Lower leg skin (tissue), 4 donors: ENCODE results near the gene STK35. TPM values are rescaled to one million over a fixed set of nuclear protein-coding genes. Genes with fewer than 3 reads are reported as not detected.

Experiments
- DNase-seq, 2 donors: peaks; one replicate each; pipeline ENCODE4 v3.0.0-alpha.2; 2019; ENCODE audit warnings: low spot score in 2 of 2
- H3K4me3 ChIP-seq: fragments of 200-600 bp; sonication (generic); 2 replicates; pipeline ENCODE4 v1.5.1; 2017; ENCODE audit warnings: mild to moderate bottlenecking, low read depth; ENCODE audit not compliant: poor library complexity, severe bottlenecking
- POLR2A ChIP-seq, 2 donors: fragments of 450-650 bp; IDR thresholded peaks; one replicate each; pipeline ENCODE4 v1.6.1; 2016 to 2017; ENCODE audit warnings: antibody characterized with exemption in 2 of 2, mild to moderate bottlenecking in 1 of 2, moderate library complexity in 1 of 2
- WGBS, 2 donors: methylation state at CpG; one replicate each; pipeline ENCODE4 v1.1.5; 2018; 5-methylcytosine and 5-hydroxymethylcytosine counted together
- intact Hi-C: fragments of 100-400 bp; cut with DNase I; formaldehyde crosslinking; loops from one replicate; pipeline ENCODE4 v1.15.0; 2023; ENCODE audit warnings: low total_unique reads
- total RNA-seq, 4 donors: library from RNA; depleted of rRNA; stranded (reverse); fragments of >200 nt; gene quantifications; one replicate each; pipeline ENCODE4 v1.1.0, GENCODE V29; 2016
- TF ChIP-seq, protein P1 (sequence below), 3 donors: fragments of 450-650 bp; IDR thresholded peaks; one replicate each; pipeline ENCODE4 v1.5.1; 2016; ENCODE audit warnings: antibody characterized with exemption in 3 of 3, mild to moderate bottlenecking in 3 of 3, moderate library complexity in 2 of 3

STK35 gene
- total RNA-seq, 4 donors from 2014 or later: 16.2 to 28.8 (median 21.5) TPM

DNA sequence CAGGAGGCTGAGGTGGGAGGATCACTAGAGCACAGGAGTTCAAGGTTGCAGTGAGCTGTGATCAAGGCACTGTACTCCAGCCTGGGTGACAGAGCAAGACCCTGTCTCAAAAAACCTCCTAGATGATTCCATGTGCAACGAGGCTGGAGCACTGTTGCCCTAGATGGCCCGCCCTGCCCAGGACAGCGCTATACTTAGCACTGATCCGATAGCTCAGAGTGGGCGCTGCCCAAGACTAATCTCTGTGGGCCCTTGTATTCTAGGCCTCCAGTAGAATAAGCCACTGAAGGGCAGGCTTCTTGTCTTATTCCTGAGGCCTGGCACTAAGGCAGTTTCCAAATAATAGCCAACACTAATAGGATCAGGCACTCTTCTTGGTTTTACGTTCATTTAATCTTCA lies 41.0 kb downstream of the STK35 start:
- WGBS, 2 donors: 86 to 91% methylated on average over 6 of the region's 6 CpGs
- intact Hi-C loops: no loop called here
- TF ChIP-seq, protein P1, sequence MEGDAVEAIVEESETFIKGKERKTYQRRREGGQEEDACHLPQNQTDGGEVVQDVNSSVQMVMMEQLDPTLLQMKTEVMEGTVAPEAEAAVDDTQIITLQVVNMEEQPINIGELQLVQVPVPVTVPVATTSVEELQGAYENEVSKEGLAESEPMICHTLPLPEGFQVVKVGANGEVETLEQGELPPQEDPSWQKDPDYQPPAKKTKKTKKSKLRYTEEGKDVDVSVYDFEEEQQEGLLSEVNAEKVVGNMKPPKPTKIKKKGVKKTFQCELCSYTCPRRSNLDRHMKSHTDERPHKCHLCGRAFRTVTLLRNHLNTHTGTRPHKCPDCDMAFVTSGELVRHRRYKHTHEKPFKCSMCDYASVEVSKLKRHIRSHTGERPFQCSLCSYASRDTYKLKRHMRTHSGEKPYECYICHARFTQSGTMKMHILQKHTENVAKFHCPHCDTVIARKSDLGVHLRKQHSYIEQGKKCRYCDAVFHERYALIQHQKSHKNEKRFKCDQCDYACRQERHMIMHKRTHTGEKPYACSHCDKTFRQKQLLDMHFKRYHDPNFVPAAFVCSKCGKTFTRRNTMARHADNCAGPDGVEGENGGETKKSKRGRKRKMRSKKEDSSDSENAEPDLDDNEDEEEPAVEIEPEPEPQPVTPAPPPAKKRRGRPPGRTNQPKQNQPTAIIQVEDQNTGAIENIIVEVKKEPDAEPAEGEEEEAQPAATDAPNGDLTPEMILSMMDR (IDR thresholded peaks at IDR 0.05): no peak
- TF ChIP-seq POLR2A (IDR thresholded peaks at IDR 0.05): no peak
- H3K4me3 ChIP-seq: no peak overlapping the region
- DNase-seq: no peak

DNA sequence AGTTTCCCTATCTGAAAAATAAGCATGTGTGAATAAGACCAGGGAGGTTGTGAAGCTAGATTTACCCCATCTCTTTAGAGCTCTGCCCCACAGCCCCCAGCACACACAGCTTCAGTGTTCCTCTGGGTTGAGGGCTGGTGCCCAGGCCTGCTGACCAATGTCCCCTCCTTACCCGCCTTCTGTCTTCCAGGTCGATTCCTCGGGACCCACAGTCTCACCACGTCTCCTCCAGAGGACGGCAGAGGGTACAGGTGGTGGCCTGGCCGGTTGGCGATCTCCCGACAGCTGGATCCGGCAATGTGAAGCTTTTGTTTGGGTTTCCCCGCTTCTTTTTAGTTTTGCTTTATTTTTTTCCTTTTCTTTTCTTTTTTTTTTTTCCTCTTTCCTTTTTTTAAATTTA lies 42.0 kb downstream of the STK35 start:
- DNase-seq: no peak
- no peak overlapping the region for H3K4me3 ChIP-seq
- intact Hi-C loops: no loop called here
- no peak for TF ChIP-seq POLR2A (IDR thresholded peaks at IDR 0.05)
- TF ChIP-seq, protein P1 (IDR thresholded peaks at IDR 0.05): no peak
- 95 to 96% methylated on average over 10 of the region's 10 CpGs for WGBS, 2 donors

DNA sequence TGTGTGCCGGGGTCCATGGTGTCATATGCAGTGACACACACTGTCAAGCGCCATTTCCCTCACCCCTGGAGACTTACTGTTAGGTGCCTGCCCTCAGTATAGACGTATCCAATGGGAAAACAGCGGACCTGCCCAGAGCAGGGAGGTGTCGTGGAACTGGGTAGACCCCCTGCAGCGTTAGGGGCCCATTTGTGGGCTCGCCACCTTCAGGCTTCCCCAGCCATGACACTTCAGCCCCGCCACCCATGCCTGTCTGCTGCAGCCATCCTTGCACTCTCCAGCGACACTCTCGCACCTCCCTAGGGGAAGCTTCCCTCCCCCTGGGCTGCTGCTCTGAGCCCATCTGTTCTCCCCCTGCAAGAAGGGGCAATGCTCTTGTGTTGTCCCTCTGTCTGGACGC lies 43.2 kb downstream of the STK35 start:
- DNase-seq: no peak
- TF ChIP-seq, protein P1 (IDR thresholded peaks at IDR 0.05): no peak
- no peak for TF ChIP-seq POLR2A (IDR thresholded peaks at IDR 0.05)
- intact Hi-C loops: no loop called here
- WGBS, 2 donors: 91 to 97% methylated on average over 11 of the region's 11 CpGs
- no peak overlapping the region for H3K4me3 ChIP-seq

DNA sequence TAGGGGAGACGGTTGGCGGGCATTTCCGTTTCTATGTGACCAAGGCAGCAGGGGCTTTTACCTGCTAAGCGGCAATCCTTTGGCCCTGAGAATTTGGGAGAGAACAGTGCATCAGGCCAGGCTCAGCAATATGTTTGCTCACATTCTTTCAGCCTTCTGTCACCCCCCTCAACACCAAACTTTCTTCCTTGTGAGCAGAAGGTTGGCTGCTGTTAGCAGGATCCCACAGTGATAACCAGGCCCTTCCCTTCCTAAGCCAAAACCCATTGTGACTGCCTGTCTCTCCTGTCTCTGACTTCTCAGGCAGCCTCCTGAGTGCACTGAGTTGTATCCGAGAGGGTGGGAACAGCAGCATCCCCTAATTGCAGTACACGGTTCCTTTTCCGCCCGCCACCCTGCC lies 43.7 kb downstream of the STK35 start:
- H3K4me3 ChIP-seq: no peak overlapping the region
- TF ChIP-seq POLR2A (IDR thresholded peaks at IDR 0.05): no peak
- TF ChIP-seq, protein P1 (IDR thresholded peaks at IDR 0.05): no peak
- 89 to 98% methylated on average over 8 of the region's 8 CpGs for WGBS, 2 donors
- intact Hi-C loops: no loop called here
- no peak for DNase-seq

DNA sequence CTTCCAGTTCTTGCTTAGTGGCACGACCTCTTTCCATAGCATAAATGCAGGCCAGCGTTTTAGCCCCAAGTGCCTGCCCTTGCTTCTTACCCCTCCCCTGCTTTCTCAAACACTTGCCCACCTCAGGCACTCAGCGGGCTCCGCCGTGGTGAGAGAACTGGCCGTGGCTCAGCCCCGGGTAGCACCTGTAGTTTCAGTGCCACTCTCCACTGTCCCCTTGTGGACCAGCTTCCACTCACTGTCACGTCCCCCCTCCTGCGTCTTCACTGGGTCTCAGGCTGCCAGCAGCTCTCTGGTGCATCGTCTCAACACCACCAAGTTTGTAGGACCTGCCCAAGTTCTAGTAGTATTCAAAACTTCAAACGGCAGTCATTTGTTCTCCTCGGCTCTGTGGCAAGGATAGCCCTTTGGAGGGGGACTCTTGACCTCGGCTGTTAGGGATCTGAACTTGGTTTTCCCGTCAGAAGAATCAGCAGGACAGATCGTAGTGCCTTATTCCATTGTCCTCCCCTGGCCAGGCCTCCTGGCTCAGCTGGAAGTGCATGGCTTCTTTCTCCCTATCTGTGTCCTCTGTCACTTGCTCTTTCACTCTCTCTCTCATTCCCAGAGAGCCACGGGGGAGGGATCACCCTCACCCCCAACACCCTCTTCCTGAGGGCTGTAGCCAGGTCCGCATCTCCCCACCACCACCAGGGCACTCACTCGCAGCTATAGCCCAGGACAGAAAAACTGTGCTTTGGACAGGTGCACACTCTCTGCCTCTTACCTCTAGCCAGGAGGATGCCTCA lies 44.6 kb downstream of the STK35 start:
- WGBS, 2 donors: 91 to 94% methylated on average over 18 of the region's 18 CpGs
- intact Hi-C loops: no loop called here

More for the DNA sequence above, 44.6 kb downstream of the STK35 start:
- DNase-seq: no peak
- no peak overlapping the region for H3K4me3 ChIP-seq
- no peak for TF ChIP-seq POLR2A (IDR thresholded peaks at IDR 0.05)
- TF ChIP-seq, protein P1 (IDR thresholded peaks at IDR 0.05): no peak
